ENCODE measurements around the gene ASTL. TPM values are rescaled to one million over a fixed set of nuclear protein-coding genes. Genes with fewer than 3 reads are reported as not detected.

ASTL gene
- total and polyA plus RNA-seq, 2 donors (not counting 3 experiments of a cell fraction or from before 2014, with no cell fraction given): not detected

DNA sequence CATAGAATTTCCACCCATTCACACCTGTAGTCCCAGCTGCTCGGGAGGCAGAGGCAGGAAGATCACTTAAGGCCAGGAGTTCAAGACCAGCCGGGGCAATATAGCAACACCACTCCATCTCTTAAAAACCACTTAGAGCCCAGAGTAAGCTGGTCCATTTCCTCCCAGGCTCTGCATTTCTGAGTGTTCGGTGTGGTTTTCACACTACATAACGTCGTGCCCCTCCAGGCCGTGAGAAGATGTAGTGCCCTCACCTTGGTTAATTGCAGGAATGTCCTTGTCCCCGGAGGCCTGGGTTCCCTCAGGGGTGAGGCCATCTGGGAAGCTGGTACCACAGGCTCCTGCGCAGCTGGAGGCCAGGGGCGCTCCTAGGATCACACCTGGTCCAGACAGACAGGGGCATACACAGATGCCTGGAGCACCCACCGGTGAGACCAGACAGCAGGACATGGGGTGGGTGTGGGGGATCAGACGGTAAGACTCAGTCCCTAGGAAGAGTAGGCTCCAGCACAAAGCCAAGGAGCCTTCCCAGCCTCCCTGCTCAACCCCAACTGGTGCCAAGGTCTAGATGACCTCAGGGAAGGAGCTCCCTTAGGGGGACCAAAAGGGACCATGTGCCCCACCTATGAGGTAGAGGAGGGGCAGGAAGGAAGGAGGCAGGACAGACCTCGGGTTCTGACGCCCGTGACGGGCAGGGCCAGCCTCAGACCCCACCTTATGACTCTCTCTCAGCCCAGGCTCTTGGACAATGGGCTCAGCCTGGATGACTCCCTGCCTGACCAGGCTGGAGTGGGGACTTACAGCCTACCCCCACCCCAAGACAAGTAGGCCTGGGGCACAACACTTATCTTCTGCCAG lies 752 bp downstream of the ASTL start:
- intact Hi-C loops (cut with micrococcal nuclease) (loop anchor here (1.0 to 2.0 kb wide), 3 partner anchors 37 to 371 kb away; no protein-coding TSS in a partner anchor), dilution Hi-C loops (cut with MboI; ENCODE audit: extremely low pct_ligation_motif_present, low sequenced_read_pairs) (no loop called here)
- DNase-seq (ENCODE audit: low read depth, low spot score) (no peak), FAIRE-seq (no peak)
- Histone ChIP-seq H3K9me1 (replicated peaks; ENCODE audit: control insufficient read depth, extremely low read depth, insufficient read depth, low read length) (no peaks in the 10 kb centered on the region), H3K9ac (replicated peaks; ENCODE audit: extremely low read depth, insufficient read depth, low read length) (no peak overlapping the region), H3K36me3 (ENCODE audit: control insufficient read depth in 2 of 2, extremely low read depth in 1 of 2, insufficient read depth in 2 of 2, low read length in 2 of 2) (no peaks in the 10 kb centered on the region), H3K9me3 (replicated peaks; ENCODE audit: control insufficient read depth, insufficient read depth, low read length) (no peaks in the 10 kb centered on the region), H3K4me2 (ENCODE audit: insufficient read depth, low read length) (no peak overlapping the region), H3K27me3 (ENCODE audit: control insufficient read depth in 2 of 2, insufficient read depth in 2 of 2, low read length in 2 of 2) (peaks cover 0 to 3% of the 10 kb centered on the region in 2 experiments), H3K4me1 (ENCODE audit: control insufficient read depth, extremely low read depth, insufficient read depth, low read length) (no peaks in the 10 kb centered on the region), H4K20me1 (replicated peaks; ENCODE audit: control insufficient read depth, extremely low read depth, insufficient read depth, low read length) (no peaks in the 10 kb centered on the region), H3K79me2 (ENCODE audit: control insufficient read depth, insufficient read depth, low read length) (no peaks in the 10 kb centered on the region), H3K27ac (ENCODE audit: insufficient read depth, low read depth, low read length) (no peak overlapping the region), H3K4me3 (replicated peaks in 1 of 3; ENCODE audit: insufficient read depth in 1 of 3, low read depth in 1 of 3, low read length in 3 of 3) (no peak overlapping the region), H2AFZ (ENCODE audit: low read depth, low read length) (no peak overlapping the region)
- BruUV-seq (replicated peaks): no TSS peak
- ChIA-PET POLR2A (no interaction called here), CTCF (interaction anchor here (0.6 to 6.0 kb wide), 9 partner anchors 10 to 373 kb away, joined by 3 to 208 read pairs (median 9); partner anchors contain the start of genes CIAO1 and TMEM127)
- TF ChIP-seq EZH2 (IDR thresholded peaks at IDR 0.05; ENCODE audit: borderline replicate concordance, low read depth, low read length, severe bottlenecking) (no peak), FOS (IDR thresholded peaks at IDR 0.05; ENCODE audit: borderline replicate concordance, insufficient read depth, low read length) (no peak)

DNA sequence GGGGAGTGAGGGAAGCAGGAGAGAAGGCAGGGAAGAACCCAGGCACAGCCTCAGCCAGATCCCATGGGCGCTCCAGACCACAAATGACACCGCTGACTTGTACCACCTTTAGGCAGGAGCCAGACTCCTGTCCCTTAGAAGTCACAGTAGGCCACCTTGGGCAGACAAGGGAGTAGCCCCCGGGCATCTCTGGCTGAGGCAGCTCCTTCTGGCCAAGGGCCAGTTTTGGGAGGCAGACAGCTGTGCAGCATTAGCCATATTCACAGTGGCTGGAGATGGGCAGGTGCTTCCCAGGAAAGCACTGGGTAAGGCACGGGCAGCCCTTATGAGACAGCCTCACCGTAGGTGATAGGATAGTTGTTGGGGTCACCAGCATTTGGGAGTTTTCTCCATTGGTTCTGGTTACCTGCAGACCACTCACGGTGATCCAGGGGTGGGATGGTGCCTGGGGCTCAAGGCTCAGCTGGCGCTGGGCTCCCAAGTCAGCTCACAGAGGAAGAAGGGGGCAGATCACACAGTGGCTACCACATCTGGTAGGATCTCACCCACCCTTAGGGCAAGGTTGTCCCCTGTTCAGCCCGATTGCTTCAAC lies 2.1 kb downstream of the ASTL start:
- no peak for TF ChIP-seq MYC (IDR thresholded peaks at IDR 0.05; ENCODE audit: low read depth, low read length)
- TF ChIP-seq POLR2A (IDR thresholded peaks at IDR 0.05; ENCODE audit: low read depth, low read length): no peak
- no peak for TF ChIP-seq FOS (IDR thresholded peaks at IDR 0.05; ENCODE audit: borderline replicate concordance, insufficient read depth, low read length)
- TF ChIP-seq, protein P1, sequence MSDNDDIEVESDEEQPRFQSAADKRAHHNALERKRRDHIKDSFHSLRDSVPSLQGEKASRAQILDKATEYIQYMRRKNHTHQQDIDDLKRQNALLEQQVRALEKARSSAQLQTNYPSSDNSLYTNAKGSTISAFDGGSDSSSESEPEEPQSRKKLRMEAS (IDR thresholded peaks at IDR 0.05; ENCODE audit: insufficient read depth, insufficient read length): no peak
- no peak for TF ChIP-seq POLR2AphosphoS5 (IDR thresholded peaks at IDR 0.05; ENCODE audit: insufficient read depth, low read depth, low read length)
- TF ChIP-seq EZH2 (IDR thresholded peaks at IDR 0.05; ENCODE audit: borderline replicate concordance, low read depth, low read length, severe bottlenecking): no peak
- TF ChIP-seq GATA2 (IDR thresholded peaks at IDR 0.05; ENCODE audit: insufficient read depth, insufficient read length, low read depth, low read length): no peak
- TF ChIP-seq, protein P2, sequence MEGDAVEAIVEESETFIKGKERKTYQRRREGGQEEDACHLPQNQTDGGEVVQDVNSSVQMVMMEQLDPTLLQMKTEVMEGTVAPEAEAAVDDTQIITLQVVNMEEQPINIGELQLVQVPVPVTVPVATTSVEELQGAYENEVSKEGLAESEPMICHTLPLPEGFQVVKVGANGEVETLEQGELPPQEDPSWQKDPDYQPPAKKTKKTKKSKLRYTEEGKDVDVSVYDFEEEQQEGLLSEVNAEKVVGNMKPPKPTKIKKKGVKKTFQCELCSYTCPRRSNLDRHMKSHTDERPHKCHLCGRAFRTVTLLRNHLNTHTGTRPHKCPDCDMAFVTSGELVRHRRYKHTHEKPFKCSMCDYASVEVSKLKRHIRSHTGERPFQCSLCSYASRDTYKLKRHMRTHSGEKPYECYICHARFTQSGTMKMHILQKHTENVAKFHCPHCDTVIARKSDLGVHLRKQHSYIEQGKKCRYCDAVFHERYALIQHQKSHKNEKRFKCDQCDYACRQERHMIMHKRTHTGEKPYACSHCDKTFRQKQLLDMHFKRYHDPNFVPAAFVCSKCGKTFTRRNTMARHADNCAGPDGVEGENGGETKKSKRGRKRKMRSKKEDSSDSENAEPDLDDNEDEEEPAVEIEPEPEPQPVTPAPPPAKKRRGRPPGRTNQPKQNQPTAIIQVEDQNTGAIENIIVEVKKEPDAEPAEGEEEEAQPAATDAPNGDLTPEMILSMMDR (IDR thresholded peaks at IDR 0.05; ENCODE audit: extremely low read depth in 1 of 2, insufficient read depth in 1 of 2, low read depth in 1 of 2, low read length in 2 of 2): no peak
- no peak for TF ChIP-seq JUN (IDR thresholded peaks at IDR 0.05; ENCODE audit: borderline replicate concordance, insufficient read depth, insufficient read length, low read depth)
- ChIA-PET CTCF (interaction anchor here (1.0 to 6.0 kb wide), 4 partner anchors 19 to 144 kb away, joined by 3 to 208 read pairs (median 20); no protein-coding TSS in a partner anchor), POLR2A (no interaction called here)
- H3K4me1 ChIP-seq (ENCODE audit: control insufficient read depth, extremely low read depth, insufficient read depth, low read length): no peaks in the 10 kb centered on the region
- H3K4me3 ChIP-seq (replicated peaks in 1 of 3; ENCODE audit: insufficient read depth in 1 of 3, low read depth in 1 of 3, low read length in 3 of 3): no peak overlapping the region
- H3K27me3 ChIP-seq (ENCODE audit: control insufficient read depth in 2 of 2, insufficient read depth in 2 of 2, low read length in 2 of 2): peaks cover 0 to 3% of the 10 kb centered on the region in 2 experiments
- no peak overlapping the region for H3K27ac ChIP-seq (ENCODE audit: insufficient read depth, low read depth, low read length)
- H3K9me3 ChIP-seq (replicated peaks; ENCODE audit: control insufficient read depth, insufficient read depth, low read length): no peaks in the 10 kb centered on the region
- dilution Hi-C loops (cut with MboI; ENCODE audit: extremely low pct_ligation_motif_present, low sequenced_read_pairs) (no loop called here), intact Hi-C loops (cut with micrococcal nuclease) (no loop called here)
- FAIRE-seq: no peak
- H3K79me2 ChIP-seq (ENCODE audit: control insufficient read depth, insufficient read depth, low read length): no peaks in the 10 kb centered on the region
- no peak for DNase-seq (ENCODE audit: low read depth, low spot score)
- H4K20me1 ChIP-seq (replicated peaks; ENCODE audit: control insufficient read depth, extremely low read depth, insufficient read depth, low read length): no peaks in the 10 kb centered on the region
- H2AFZ ChIP-seq (ENCODE audit: low read depth, low read length): no peak overlapping the region
- H3K4me2 ChIP-seq (ENCODE audit: insufficient read depth, low read length): no peak overlapping the region
- H3K9me1 ChIP-seq (replicated peaks; ENCODE audit: control insufficient read depth, extremely low read depth, insufficient read depth, low read length): no peaks in the 10 kb centered on the region
- no TSS peak for BruUV-seq (replicated peaks)
- no peak overlapping the region for H3K9ac ChIP-seq (replicated peaks; ENCODE audit: extremely low read depth, insufficient read depth, low read length)
- H3K36me3 ChIP-seq (ENCODE audit: control insufficient read depth in 2 of 2, extremely low read depth in 1 of 2, insufficient read depth in 2 of 2, low read length in 2 of 2): no peaks in the 10 kb centered on the region

Measured in endothelial cell of umbilical vein (primary cell).